Hepatocyte (in vitro differentiated cells): ENCODE data around the gene ABCC12. TPM values are rescaled to one million over a fixed set of nuclear protein-coding genes. Genes with fewer than 3 reads are reported as not detected.

ENCODE experiments used
- DNase-seq: peaks from one replicate; pipeline ENCODE4 v3.0.0-alpha.2; 2016; ENCODE audit warnings: low spot score
- H2AFZ ChIP-seq: fragments of 200-600 bp; sonication (generic); 2 replicates; pipeline ENCODE4 v1.6.0; 2016; ENCODE audit warnings: antibody characterized with exemption, mild to moderate bottlenecking
- H3K27ac ChIP-seq: fragments of 200-600 bp; sonication (generic); 2 replicates; pipeline ENCODE4 v1.5.1; 2016; ENCODE audit warnings: mild to moderate bottlenecking
- H3K27me3 ChIP-seq: fragments of 200-600 bp; sonication (generic); 2 replicates; pipeline ENCODE4 v1.6.1; 2016
- H3K36me3 ChIP-seq: fragments of 200-600 bp; sonication (generic); replicated peaks from 2 replicates; pipeline ENCODE4 v1.5.1; 2016; ENCODE audit warnings: low read depth; ENCODE audit not compliant: insufficient read depth
- H3K4me1 ChIP-seq: fragments of 200-600 bp; sonication (generic); 2 replicates; pipeline ENCODE4 v1.5.1; 2016; ENCODE audit warnings: mild to moderate bottlenecking, moderate library complexity; ENCODE audit not compliant: insufficient read depth
- H3K4me2 ChIP-seq: fragments of 200-600 bp; sonication (generic); 2 replicates; pipeline ENCODE4 v1.6.0; 2016
- H3K4me3 ChIP-seq: fragments of 200-600 bp; sonication (generic); 2 replicates; pipeline ENCODE4 v1.5.1; 2016; ENCODE audit warnings: mild to moderate bottlenecking
- H3K79me2 ChIP-seq: fragments of 200-600 bp; sonication (generic); 2 replicates; pipeline ENCODE4 v1.6.0; 2017; ENCODE audit warnings: mild to moderate bottlenecking
- H3K9me2 ChIP-seq: fragments of 200-600 bp; sonication (generic); replicated peaks from 2 replicates; pipeline ENCODE4 v1.6.0; 2017; ENCODE audit warnings: mild to moderate bottlenecking; ENCODE audit not compliant: insufficient read depth
- H3K9me3 ChIP-seq: fragments of 200-600 bp; sonication (generic); 2 replicates; pipeline ENCODE4 v1.5.1; 2016; ENCODE audit warnings: low read depth, mild to moderate bottlenecking
- H4K20me1 ChIP-seq: fragments of 200-600 bp; sonication (generic); 2 replicates; pipeline ENCODE4 v1.6.0; 2016; ENCODE audit warnings: mild to moderate bottlenecking; ENCODE audit not compliant: insufficient read depth, poor library complexity, severe bottlenecking
- EZH2 ChIP-seq: fragments of 200-600 bp; sonication (generic); IDR thresholded peaks from 2 replicates; pipeline ENCODE4 v1.6.1; 2016; ENCODE audit warnings: antibody characterized with exemption, mild to moderate bottlenecking, borderline replicate concordance
- EZH2phosphoT487 ChIP-seq: fragments of 200-600 bp; sonication (generic); IDR thresholded peaks from one replicate; pipeline ENCODE4 v1.6.1; 2018; ENCODE audit warnings: antibody characterized with exemption, mild to moderate bottlenecking, low read depth, moderate library complexity; ENCODE audit not compliant: unreplicated experiment, severe bottlenecking
- WGBS: methylation state at CpG from one replicate; pipeline ENCODE4 v1.1.6; 2016; ENCODE audit warnings: low lambda C conversion rate; ENCODE audit errors: missing lambda C conversion rate; 5-methylcytosine and 5-hydroxymethylcytosine counted together
- polyA plus RNA-seq: library from polyadenylated mRNA; unstranded; fragments of >200 nt; fragmentation: Nextera tagmentation; extraction: Ambion mirVana; gene quantifications from 2 replicates; pipeline ENCODE4 v1.2.1, GENCODE V29; 2016
- total RNA-seq: library from RNA; depleted of rRNA; stranded (reverse); fragments of >200 nt; gene quantifications from 2 replicates; pipeline ENCODE4 v1.2.3, GENCODE V29; 2014
- TF ChIP-seq, protein P1 (sequence below): fragments of 200-600 bp; sonication (generic); IDR thresholded peaks from 2 replicates; pipeline ENCODE4 v1.5.1; 2016; ENCODE audit warnings: antibody characterized with exemption, mild to moderate bottlenecking; ENCODE audit not compliant: poor library complexity

The ABCC12 gene
- total and polyA plus RNA-seq, 2 experiments from 2014 or later, result not detected

- no peaks in the 10 kb centered on the region for H4K20me1 ChIP-seq
- no peaks in the 10 kb centered on the region for H3K36me3 ChIP-seq
- 86% methylated on average over 7 of the region's 7 CpGs for WGBS
- DNase-seq, result no peak
- H3K4me1 ChIP-seq, result no peaks in the 10 kb centered on the region
- H3K27ac ChIP-seq, result no peak overlapping the region
- H2AFZ ChIP-seq, result no peak overlapping the region
- no peaks in the 10 kb centered on the region for H3K79me2 ChIP-seq
- no peak overlapping the region for H3K4me3 ChIP-seq
- no peaks in the 10 kb centered on the region for H3K9me2 ChIP-seq
- TF ChIP-seq EZH2phosphoT487 (no peak), EZH2 (no peak)
- TF ChIP-seq, protein P1, sequence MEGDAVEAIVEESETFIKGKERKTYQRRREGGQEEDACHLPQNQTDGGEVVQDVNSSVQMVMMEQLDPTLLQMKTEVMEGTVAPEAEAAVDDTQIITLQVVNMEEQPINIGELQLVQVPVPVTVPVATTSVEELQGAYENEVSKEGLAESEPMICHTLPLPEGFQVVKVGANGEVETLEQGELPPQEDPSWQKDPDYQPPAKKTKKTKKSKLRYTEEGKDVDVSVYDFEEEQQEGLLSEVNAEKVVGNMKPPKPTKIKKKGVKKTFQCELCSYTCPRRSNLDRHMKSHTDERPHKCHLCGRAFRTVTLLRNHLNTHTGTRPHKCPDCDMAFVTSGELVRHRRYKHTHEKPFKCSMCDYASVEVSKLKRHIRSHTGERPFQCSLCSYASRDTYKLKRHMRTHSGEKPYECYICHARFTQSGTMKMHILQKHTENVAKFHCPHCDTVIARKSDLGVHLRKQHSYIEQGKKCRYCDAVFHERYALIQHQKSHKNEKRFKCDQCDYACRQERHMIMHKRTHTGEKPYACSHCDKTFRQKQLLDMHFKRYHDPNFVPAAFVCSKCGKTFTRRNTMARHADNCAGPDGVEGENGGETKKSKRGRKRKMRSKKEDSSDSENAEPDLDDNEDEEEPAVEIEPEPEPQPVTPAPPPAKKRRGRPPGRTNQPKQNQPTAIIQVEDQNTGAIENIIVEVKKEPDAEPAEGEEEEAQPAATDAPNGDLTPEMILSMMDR, result no peak
- no peaks in the 10 kb centered on the region for H3K27me3 ChIP-seq
- no peaks in the 10 kb centered on the region for H3K9me3 ChIP-seq
- H3K4me2 ChIP-seq, result no peak overlapping the region
These were observed 38.1 kb upstream of the ABCC12 start for GRCh38 chr16:48193846-48194245.

DNA sequence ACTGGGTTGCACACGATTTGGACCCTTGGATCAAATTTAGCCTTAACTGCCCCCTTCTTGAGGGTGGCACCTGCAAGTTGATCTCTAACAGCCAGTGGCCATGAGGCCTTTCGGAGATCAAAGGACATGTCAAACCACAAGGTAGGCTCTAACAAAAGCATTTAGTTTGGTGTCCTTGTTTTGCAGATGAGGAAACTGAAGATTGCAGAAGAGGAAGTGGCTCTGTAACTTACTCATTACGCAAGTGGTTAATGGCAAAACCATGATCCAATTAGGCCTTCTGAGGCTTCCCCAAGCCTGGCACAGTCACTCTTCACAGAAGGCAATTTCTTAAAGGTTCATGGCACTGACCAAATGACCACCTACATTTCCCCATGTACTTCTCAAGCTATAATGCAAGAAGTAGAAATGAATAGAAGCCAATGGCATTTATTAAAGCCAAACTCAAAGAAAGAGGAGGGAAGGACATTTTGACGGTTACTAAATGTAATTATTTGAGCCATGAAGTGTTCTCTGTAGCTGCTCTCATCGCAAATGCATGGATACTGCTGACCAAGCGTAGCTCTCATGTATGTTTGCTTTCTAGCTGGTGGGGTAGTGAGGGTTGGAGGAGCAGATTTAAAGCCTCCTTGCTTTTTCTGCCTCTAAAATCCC is 32.8 kb upstream of the ABCC12 start:
- no peaks in the 10 kb centered on the region for H3K27me3 ChIP-seq
- no peaks in the 10 kb centered on the region for H4K20me1 ChIP-seq
- no peak overlapping the region for H3K4me2 ChIP-seq
- WGBS, result 86% methylated on average over 6 of the region's 6 CpGs
- H3K4me3 ChIP-seq, result no peak overlapping the region
- no peaks in the 10 kb centered on the region for H3K4me1 ChIP-seq
- H3K9me2 ChIP-seq, result no peaks in the 10 kb centered on the region
- H3K9me3 ChIP-seq, result no peaks in the 10 kb centered on the region
- TF ChIP-seq EZH2 (no peak), EZH2phosphoT487 (no peak)
- TF ChIP-seq, protein P1, result no peak
- H3K79me2 ChIP-seq, result no peaks in the 10 kb centered on the region
- H2AFZ ChIP-seq, result no peak overlapping the region
- no peaks in the 10 kb centered on the region for H3K36me3 ChIP-seq
- no peak for DNase-seq
- H3K27ac ChIP-seq, result no peak overlapping the region

DNA sequence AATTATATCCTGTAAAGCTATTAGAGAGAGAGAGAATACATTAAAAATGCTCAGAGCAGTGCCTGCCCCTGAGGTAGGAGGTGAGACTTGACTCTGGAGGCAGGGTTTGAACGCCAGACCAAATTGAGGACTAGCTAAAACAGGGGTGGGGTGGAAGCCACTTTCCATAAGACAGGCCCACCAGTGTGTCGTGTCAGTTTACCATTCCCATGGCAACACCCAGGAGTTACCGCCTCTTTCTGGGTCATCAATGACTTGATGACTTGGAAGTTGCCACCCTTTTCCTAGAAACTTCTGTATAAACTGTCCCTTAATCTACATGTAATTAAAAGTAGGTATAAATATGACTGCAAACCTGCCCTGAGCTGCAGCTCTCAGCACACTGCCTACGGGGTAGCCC is 32.0 kb upstream of the ABCC12 start:
- H2AFZ ChIP-seq, result no peak overlapping the region
- no peaks in the 10 kb centered on the region for H3K4me1 ChIP-seq
- no peak overlapping the region for H3K27ac ChIP-seq
- H4K20me1 ChIP-seq, result no peaks in the 10 kb centered on the region
- no peak overlapping the region for H3K4me2 ChIP-seq
- TF ChIP-seq EZH2phosphoT487 (no peak), EZH2 (no peak)
- TF ChIP-seq, protein P1, result no peak
- no peak for DNase-seq
- H3K9me3 ChIP-seq, result no peaks in the 10 kb centered on the region
- H3K79me2 ChIP-seq, result no peaks in the 10 kb centered on the region
- H3K4me3 ChIP-seq, result no peak overlapping the region
- no peaks in the 10 kb centered on the region for H3K9me2 ChIP-seq
- WGBS, result 90% methylated on average over 4 of the region's 4 CpGs
- no peaks in the 10 kb centered on the region for H3K27me3 ChIP-seq
- no peaks in the 10 kb centered on the region for H3K36me3 ChIP-seq

GRCh38 chr16:48184681-48185080 is 28.9 kb upstream of the ABCC12 start:
- TF ChIP-seq EZH2, result no peak
- TF ChIP-seq, protein P1, result no peak
- TF ChIP-seq EZH2phosphoT487, result no peak
- Histone ChIP-seq H3K27me3 (no peaks in the 10 kb centered on the region), H4K20me1 (no peaks in the 10 kb centered on the region), H3K9me2 (no peaks in the 10 kb centered on the region), H3K9me3 (no peaks in the 10 kb centered on the region), H2AFZ (no peak overlapping the region), H3K4me3 (no peak overlapping the region), H3K4me1 (no peaks in the 10 kb centered on the region), H3K79me2 (no peaks in the 10 kb centered on the region), H3K4me2 (no peak overlapping the region), H3K27ac (no peak overlapping the region), H3K36me3 (no peaks in the 10 kb centered on the region)
- DNase-seq, result no peak
- WGBS, result 92% methylated on average over 6 of the region's 6 CpGs
